HL-60 (cell line): ENCODE results near the gene OTOS.

Experiments
- DNase-seq, 2 experiments: peaks; one replicate each; pipeline ENCODE4 v3.0.0-alpha.2; 2010 to 2020; ENCODE audit warnings: low read depth in 1 of 2, low spot score in 1 of 2
- H3K27ac ChIP-seq: fragments of 250-450 bp; sonication (Bioruptor Pico); replicated peaks from 2 replicates; pipeline ENCODE4 v1.5.1; 2020; ENCODE audit warnings: mild to moderate bottlenecking, moderate library complexity
- H3K27me3 ChIP-seq: fragments of 250-450 bp; sonication (Bioruptor Pico); 2 replicates; pipeline ENCODE4 v1.5.1; 2021; ENCODE audit warnings: mild to moderate bottlenecking, moderate library complexity; ENCODE audit not compliant: insufficient read depth, poor library complexity, severe bottlenecking
- H3K4me3 ChIP-seq: replicated peaks from 2 replicates; pipeline ENCODE4 v1.5.1; 2011; ENCODE audit warnings: mild to moderate bottlenecking, control low read depth, low read length; ENCODE audit not compliant: insufficient read depth
- CTCF ChIP-seq: IDR thresholded peaks from one replicate; pipeline ENCODE4 v1.5.1; 2011; ENCODE audit warnings: low read length, control low read depth, inconsistent platforms; ENCODE audit not compliant: insufficient read depth
- GABPA ChIP-seq: IDR thresholded peaks from 2 replicates; pipeline ENCODE4 v1.6.1; 2012; ENCODE audit warnings: low read depth
- POLR2AphosphoS5 ChIP-seq: IDR thresholded peaks from 2 replicates; pipeline ENCODE4 v1.6.1; 2012; ENCODE audit warnings: low read depth
- REST ChIP-seq: IDR thresholded peaks from 2 replicates; pipeline ENCODE4 v1.6.1; 2012; ENCODE audit warnings: low read depth; ENCODE audit not compliant: insufficient replicate concordance
- SPI1 ChIP-seq: IDR thresholded peaks from 2 replicates; pipeline ENCODE4 v1.6.1; 2012; ENCODE audit warnings: low read depth, mild to moderate bottlenecking, borderline replicate concordance

The OTOS gene

GRCh38 chr2:240109386-240109785 lies 31.1 kb downstream of the OTOS start:
- DNase-seq: no peak
- no peak overlapping the region for H3K4me3 ChIP-seq
- TF ChIP-seq REST (no peak), CTCF (no peak), SPI1 (no peak), GABPA (no peak), POLR2AphosphoS5 (no peak)
- no peak overlapping the region for H3K27ac ChIP-seq
- H3K27me3 ChIP-seq: peaks cover 5% of the 10 kb centered on the region

GRCh38 chr2:240107477-240107796 lies 33.0 kb downstream of the OTOS start:
- H3K27me3 ChIP-seq: no peaks in the 10 kb centered on the region

More at GRCh38 chr2:240107477-240107796, 33.0 kb downstream of the OTOS start:
- Histone ChIP-seq H3K27ac (no peak overlapping the region), H3K4me3 (no peak overlapping the region)
- DNase-seq: no peak
- TF ChIP-seq CTCF (no peak), SPI1 (no peak), POLR2AphosphoS5 (no peak), REST (no peak), GABPA (no peak)
